HepG2 (cell line): Measurements from ENCODE around the gene C1QTNF1. TPM values are rescaled to one million over a fixed set of nuclear protein-coding genes. Genes with fewer than 3 reads are reported as not detected.
A peak's percentile ranks its signal among the peaks of the same experiment; 100 is the strongest.

Experiments
- DZIP1 ChIP-seq: sonication (generic); formaldehyde crosslinking; IDR thresholded peaks from 2 replicates; pipeline ENCODE4 v1.5.0; 2020; ENCODE audit warnings: mild to moderate bottlenecking, missing genetic modification reagents
- GABPB1 ChIP-seq: IDR thresholded peaks from 2 replicates; pipeline ENCODE4 v1.6.1; 2016; ENCODE audit warnings: mild to moderate bottlenecking, missing genetic modification reagents, moderate library complexity, missing compliant biosample characterization
- HHEX ChIP-seq: IDR thresholded peaks from 2 replicates; pipeline ENCODE4 v1.6.1; 2016; ENCODE audit warnings: control low read depth
- HOXA9 ChIP-seq: sonication (generic); formaldehyde crosslinking; IDR thresholded peaks from 2 replicates; pipeline ENCODE4 v1.8.1; 2022; ENCODE audit warnings: missing genetic modification reagents, mild to moderate bottlenecking, moderate library complexity, borderline replicate concordance
- JUN ChIP-seq: sonication (generic); formaldehyde crosslinking; IDR thresholded peaks from 2 replicates; pipeline ENCODE4 v1.4.0; 2020; ENCODE audit warnings: mild to moderate bottlenecking, missing genetic modification reagents
- RORA ChIP-seq: sonication (generic); formaldehyde crosslinking; IDR thresholded peaks from 2 replicates; pipeline ENCODE4 v1.5.0; 2020; ENCODE audit warnings: mild to moderate bottlenecking, missing genetic modification reagents, moderate library complexity
- THAP9 ChIP-seq: sonication (generic); formaldehyde crosslinking; IDR thresholded peaks from 2 replicates; pipeline ENCODE4; 2020; ENCODE audit warnings: missing genetic modification reagents, mild to moderate bottlenecking, borderline replicate concordance
- YEATS2 ChIP-seq: sonication (generic); formaldehyde crosslinking; IDR thresholded peaks from 2 replicates; pipeline ENCODE4 v1.4.0; 2020; ENCODE audit warnings: missing genetic modification reagents, borderline replicate concordance
- YY1 ChIP-seq: IDR thresholded peaks from 2 replicates; pipeline ENCODE4 v1.6.1; 2011; ENCODE audit warnings: low read length, low read depth, moderate library complexity, mild to moderate bottlenecking; ENCODE audit not compliant: insufficient read depth, insufficient replicate concordance
- ZFP36L2 ChIP-seq: sonication (generic); formaldehyde crosslinking; IDR thresholded peaks from 2 replicates; pipeline ENCODE4 v1.4.0; 2020; ENCODE audit warnings: missing genetic modification reagents
- ZNF318 ChIP-seq: sonication (generic); formaldehyde crosslinking; IDR thresholded peaks from 2 replicates; pipeline ENCODE4 v1.4.0; 2020; ENCODE audit warnings: mild to moderate bottlenecking, missing genetic modification reagents
- ZNF34 ChIP-seq: sonication (generic); formaldehyde crosslinking; IDR thresholded peaks from 2 replicates; pipeline ENCODE4 v1.4.0; 2020; ENCODE audit warnings: mild to moderate bottlenecking, missing genetic modification reagents, borderline replicate concordance
- ZNF484 ChIP-seq: sonication (generic); formaldehyde crosslinking; IDR thresholded peaks from 2 replicates; pipeline ENCODE4 v1.5.1; 2020; ENCODE audit warnings: mild to moderate bottlenecking, low read depth, missing genetic modification reagents, borderline replicate concordance
- ZNF577 ChIP-seq: sonication (generic); formaldehyde crosslinking; IDR thresholded peaks from 2 replicates; pipeline ENCODE4 v1.4.0; 2020; ENCODE audit warnings: mild to moderate bottlenecking, low read depth, missing genetic modification reagents, borderline replicate concordance
- polyA plus RNA-seq, 8 experiments: library from polyadenylated mRNA; depleted of rRNA in 3 of 8; stranded (reverse) in 7 of 8; unstranded in 1 of 8; fragments of >200 nt; fragmentation: Illumina TruSeq in 4 of 8; extraction: Trizol in 4 of 8; gene quantifications; 2 replicates each; pipeline versions ENCODE4 v1.2.1 to v1.2.3, GENCODE V29; 2011 to 2016; ENCODE audit warnings: low read depth in 4 of 8, missing spikeins in 1 of 8, mixed read lengths in 1 of 8; ENCODE audit not compliant: insufficient read depth in 1 of 8
- total RNA-seq, 5 experiments: library from RNA; depleted of rRNA; stranded (reverse); fragments of >200 nt; fragmentation: Illumina TruSeq; extraction: Trizol; gene quantifications; 2 replicates each; pipeline ENCODE4 v1.2.3, GENCODE V29; 2016; ENCODE audit warnings: low read depth in 1 of 5

Gene C1QTNF1
- total and polyA plus RNA-seq, 2 of the 13 experiments (the other 11 are each of a cell fraction or from before 2014, with no cell fraction given) = 0.18 to 0.86 TPM

- TF ChIP-seq THAP9 (CRISPR knock-in tag) = peak; percentile 84
- TF ChIP-seq ZNF484 (CRISPR knock-in tag) = no peak
- peak; percentile 11; the same call in 1 of the 2 replicates for TF ChIP-seq JUN (CRISPR knock-in tag)
- TF ChIP-seq GABPB1 (CRISPR knock-in tag) = peak; percentile 70
- no peak for TF ChIP-seq HOXA9 (CRISPR knock-in tag)
- peak; percentile 84 for TF ChIP-seq YEATS2 (CRISPR knock-in tag)
- no peak; the same call in 1 of the 2 replicates for TF ChIP-seq ZFP36L2
- peak; percentile 37 for TF ChIP-seq YY1
- no peak for TF ChIP-seq ZNF318 (CRISPR knock-in tag)
- TF ChIP-seq RORA (CRISPR knock-in tag) = no peak
- TF ChIP-seq ZNF34 (CRISPR knock-in tag) = no peak
- TF ChIP-seq ZNF577 (CRISPR knock-in tag) = 0 out of 2 replicates have a peak, but pooled peaks have one; percentile 33
- TF ChIP-seq DZIP1 (CRISPR knock-in tag) = no peak; the same call in 1 of the 2 replicates
- TF ChIP-seq HHEX (CRISPR knock-in tag) = no peak
These were observed 44.0 kb upstream of the C1QTNF1 start, which contains the start of gene LGALS3BP (continued) for GRCh38 chr17:78979780-78980623.
